ENCODE results near the gene C6orf62. TPM values are rescaled to one million over a fixed set of nuclear protein-coding genes. Genes with fewer than 3 reads are reported as not detected.
A peak's percentile ranks its signal among the peaks of the same experiment; 100 is the strongest.

Gene C6orf62
- total RNA-seq, 1 experiment from 2014 or later, result 128 TPM

- H3K9me2 ChIP-seq (ENCODE audit: insufficient read depth), result no peaks in the 10 kb centered on the region
- H3K4me3 ChIP-seq, result peak overlapping the region; percentile 36
- H3K79me2 ChIP-seq (ENCODE audit: low read depth), result peaks cover 80% of the 10 kb centered on the region
- peak overlapping the region; percentile 74 for H3K4me2 ChIP-seq
- peaks cover 74% of the 10 kb centered on the region for H3K36me3 ChIP-seq (ENCODE audit: low read depth)
- TF ChIP-seq CTCF (conservative IDR thresholded peaks at IDR 0.05) (no peak), EZH2 (IDR thresholded peaks at IDR 0.05; ENCODE audit: low read depth) (no peak)
- no peaks in the 10 kb centered on the region; the same call in 1 of the 2 replicates for H3K9me3 ChIP-seq (ENCODE audit: insufficient read depth, low read depth)
- BruUV-seq (replicated peaks), result no TSS peak
- CTCF ChIA-PET, result no interaction called here
- intact Hi-C loops (cut with micrococcal nuclease; ENCODE audit: unreplicated experiment), result no loop called here
- POLR2A ChIA-PET (ENCODE audit: unreplicated experiment), result interaction anchor here (0.6 kb wide), 1 partner anchor 28 kb away, joined by 3 read pairs; no protein-coding TSS in a partner anchor
- H2AFZ ChIP-seq, result no peak overlapping the region
- peaks cover 45% of the 10 kb centered on the region for H3F3A ChIP-seq (ENCODE audit: insufficient read depth, low read depth)
- no peak for DNase-seq
- H4K20me1 ChIP-seq (ENCODE audit: insufficient read depth), result no peaks in the 10 kb centered on the region
- peaks cover 83% of the 10 kb centered on the region for H3K4me1 ChIP-seq (replicated peaks; ENCODE audit: insufficient read depth)
- H3K27me3 ChIP-seq (ENCODE audit: insufficient read depth, low read depth), result no peaks in the 10 kb centered on the region
- H3K27ac ChIP-seq, result peak overlapping the region; percentile 99
These were observed 58.8 kb downstream of the C6orf62 start for GRCh38 chr6:24660105-24660504.

GRCh38 chr6:24659561-24659960, 59.4 kb downstream of the C6orf62 start:
- Histone ChIP-seq H3K27me3 (ENCODE audit: insufficient read depth, low read depth) (no peaks in the 10 kb centered on the region), H3K9me3 (ENCODE audit: insufficient read depth, low read depth) (no peaks in the 10 kb centered on the region; the same call in 1 of the 2 replicates), H3K9me2 (ENCODE audit: insufficient read depth) (no peaks in the 10 kb centered on the region), H3K36me3 (ENCODE audit: low read depth) (peaks cover 72% of the 10 kb centered on the region), H2AFZ (no peak overlapping the region), H3K79me2 (ENCODE audit: low read depth) (peaks cover 80% of the 10 kb centered on the region), H3F3A (ENCODE audit: insufficient read depth, low read depth) (peaks cover 45% of the 10 kb centered on the region), H3K4me2 (peak overlapping the region; percentile 74), H4K20me1 (ENCODE audit: insufficient read depth) (no peaks in the 10 kb centered on the region), H3K27ac (peak overlapping the region; percentile 99), H3K4me1 (replicated peaks; ENCODE audit: insufficient read depth) (peaks cover 78% of the 10 kb centered on the region), H3K4me3 (peak overlapping the region; percentile 36)
- intact Hi-C loops (cut with micrococcal nuclease; ENCODE audit: unreplicated experiment), result loop anchor here (1.0 to 5.0 kb wide), 2 partner anchors 13 to 513 kb away; partner anchors contain the start of gene KIAA0319
- ChIA-PET CTCF (no interaction called here), POLR2A (ENCODE audit: unreplicated experiment) (interaction anchor here (0.6 to 1.1 kb wide), 4 partner anchors 14 to 186 kb away, joined by 3 to 6 read pairs (median 4); partner anchors contain the start of gene KIAA0319)
- TF ChIP-seq EZH2 (IDR thresholded peaks at IDR 0.05; ENCODE audit: low read depth) (no peak), CTCF (conservative IDR thresholded peaks at IDR 0.05) (no peak)
- TSS peak; percentile 100 for BruUV-seq (replicated peaks)
- no peak for DNase-seq

- BruUV-seq (replicated peaks), result no TSS peak
These were observed 60.1 kb downstream of the C6orf62 start for GRCh38 chr6:24658573-24659560.

More at GRCh38 chr6:24658573-24659560, 60.1 kb downstream of the C6orf62 start:
- DNase-seq, result peak; percentile 75 to 99
- Histone ChIP-seq H3K79me2 (ENCODE audit: low read depth) (peaks cover 78% of the 10 kb centered on the region), H4K20me1 (ENCODE audit: insufficient read depth) (no peaks in the 10 kb centered on the region), H2AFZ (no peak overlapping the region), H3F3A (ENCODE audit: insufficient read depth, low read depth) (peaks cover 45% of the 10 kb centered on the region), H3K4me2 (peak overlapping the region; percentile 74), H3K4me1 (replicated peaks; ENCODE audit: insufficient read depth) (peaks cover 72% of the 10 kb centered on the region), H3K36me3 (ENCODE audit: low read depth) (peaks cover 73% of the 10 kb centered on the region), H3K9me2 (ENCODE audit: insufficient read depth) (no peaks in the 10 kb centered on the region), H3K4me3 (peak overlapping the region; percentile 36), H3K27me3 (ENCODE audit: insufficient read depth, low read depth) (no peaks in the 10 kb centered on the region), H3K27ac (peak overlapping the region; percentile 99), H3K9me3 (ENCODE audit: insufficient read depth, low read depth) (no peaks in the 10 kb centered on the region; the same call in 1 of the 2 replicates)
- CTCF ChIA-PET, result no interaction called here
- POLR2A ChIA-PET (ENCODE audit: unreplicated experiment), result interaction anchor here (0.6 to 1.1 kb wide), 5 partner anchors 12 to 1528 kb away, joined by 3 to 6 read pairs (median 5); partner anchors contain the start of gene KIAA0319
- no peak for TF ChIP-seq CTCF (conservative IDR thresholded peaks at IDR 0.05)
- no peak for TF ChIP-seq EZH2 (IDR thresholded peaks at IDR 0.05; ENCODE audit: low read depth)
- intact Hi-C loops (cut with micrococcal nuclease; ENCODE audit: unreplicated experiment), result loop anchor here (1.0 to 5.0 kb wide), 2 partner anchors 13 to 513 kb away; partner anchors contain the start of gene KIAA0319

All from PC-9 (cell line).